C4-2B (cell line): ENCODE results near the gene CDC42BPG.

ENCODE experiments used
- CTCF ChIP-seq: fragments of 450-650 bp; conservative IDR thresholded peaks from 2 replicates; pipeline ENCODE4 v1.5.1; 2017; ENCODE audit warnings: mild to moderate bottlenecking
- ZFX ChIP-seq: fragments of 450-650 bp; IDR thresholded peaks from 2 replicates; pipeline ENCODE4 v1.6.1; 2017

GRCh38 chr11:64789331-64790204 lies 54.9 kb downstream of the CDC42BPG start:
- TF ChIP-seq CTCF, result no peak
- TF ChIP-seq ZFX, result no peak
